Fibroblast of mammary gland (primary cell): ENCODE measurements around the gene CYP27C1.
"Not testable (repeated sequence)": the region's sequence is repeated elsewhere in the genome, so short reads cannot be mapped to it uniquely, and the experiment has no call there.

Source experiments
- DNase-seq: peaks from one replicate; pipeline ENCODE4 v3.0.0-alpha.2; 2010; ENCODE audit warnings: low read depth
- H3K4me3 ChIP-seq: 2 replicates; pipeline ENCODE4 v1.5.1; 2011; ENCODE audit warnings: low read depth, mild to moderate bottlenecking, low read length, moderate library complexity; ENCODE audit not compliant: control insufficient read depth
- CTCF ChIP-seq: conservative IDR thresholded peaks from 2 replicates; pipeline ENCODE4 v1.5.1; 2011; ENCODE audit warnings: low read depth, low read length, inconsistent platforms; ENCODE audit not compliant: control insufficient read depth, insufficient read depth

CYP27C1 gene

DNA sequence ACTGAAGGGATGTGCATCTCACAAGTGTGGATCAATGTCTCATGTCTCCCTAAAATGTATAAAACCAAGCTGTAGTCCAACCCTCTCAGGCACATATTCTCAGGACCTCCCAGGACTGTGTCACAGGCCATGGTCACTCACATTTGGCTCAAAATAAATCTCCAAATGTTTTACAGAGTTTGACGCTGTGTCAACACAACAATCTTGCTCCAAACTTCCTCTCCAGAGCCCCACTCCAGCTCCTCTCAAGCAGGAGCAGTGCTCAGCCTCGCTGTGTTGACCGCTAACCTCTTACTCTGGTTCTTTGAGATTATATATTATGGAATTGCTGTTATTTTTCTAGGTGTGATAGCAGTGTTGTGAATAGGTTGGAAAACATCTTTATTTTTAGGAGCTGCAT lies 56.2 kb downstream of the CYP27C1 start:
- no peak for TF ChIP-seq CTCF
- H3K4me3 ChIP-seq: no peak overlapping the region
- DNase-seq: no peak

DNA sequence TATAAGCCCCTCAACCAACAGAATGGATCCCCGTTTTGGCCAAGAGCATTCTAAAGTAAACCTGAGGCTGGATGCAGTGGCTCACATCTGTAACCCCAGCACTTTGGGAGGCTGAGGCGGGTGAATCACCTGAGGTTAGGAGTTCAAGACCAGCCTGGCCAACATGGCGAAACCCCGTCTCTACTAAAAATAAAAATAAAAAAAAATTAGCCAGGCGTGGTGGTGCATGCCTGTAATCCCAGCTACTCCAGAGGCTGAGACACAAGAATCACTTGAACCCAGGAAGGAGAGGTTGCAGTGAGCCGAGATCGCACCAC lies 57.1 kb downstream of the CYP27C1 start:
- H3K4me3 ChIP-seq, DNase-seq: not testable (repeated sequence)

- no peak for DNase-seq
- H3K4me3 ChIP-seq: no peak overlapping the region
- TF ChIP-seq CTCF: no peak
Observed at GRCh38 chr2:127162261-127163089, 57.6 kb downstream of the CYP27C1 start.

- no peak for TF ChIP-seq CTCF
- no peak for DNase-seq
- no peak overlapping the region for H3K4me3 ChIP-seq
Observed at GRCh38 chr2:127161176-127162136, 58.6 kb downstream of the CYP27C1 start.

DNA sequence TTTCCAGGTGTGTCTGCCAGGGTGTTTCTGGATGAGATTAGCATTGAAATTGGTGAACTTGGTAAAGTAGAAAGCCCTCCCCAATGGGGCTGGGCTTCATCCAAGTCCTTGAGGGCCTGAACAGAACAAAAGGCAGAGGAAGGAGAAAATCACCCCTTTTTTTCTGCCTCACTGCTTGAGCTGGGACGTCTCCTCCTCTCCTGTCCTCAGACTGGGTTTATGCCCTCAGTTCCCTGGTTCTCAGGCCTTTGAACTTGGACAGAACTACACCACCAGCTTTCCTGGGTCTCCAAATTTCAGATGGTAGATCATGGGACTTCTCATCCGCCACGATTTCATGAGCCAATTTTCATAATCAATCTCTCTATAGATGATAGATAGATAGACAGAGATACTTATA lies 59.4 kb downstream of the CYP27C1 start:
- no peak for TF ChIP-seq CTCF
- no peak for DNase-seq
- no peak overlapping the region for H3K4me3 ChIP-seq

DNA sequence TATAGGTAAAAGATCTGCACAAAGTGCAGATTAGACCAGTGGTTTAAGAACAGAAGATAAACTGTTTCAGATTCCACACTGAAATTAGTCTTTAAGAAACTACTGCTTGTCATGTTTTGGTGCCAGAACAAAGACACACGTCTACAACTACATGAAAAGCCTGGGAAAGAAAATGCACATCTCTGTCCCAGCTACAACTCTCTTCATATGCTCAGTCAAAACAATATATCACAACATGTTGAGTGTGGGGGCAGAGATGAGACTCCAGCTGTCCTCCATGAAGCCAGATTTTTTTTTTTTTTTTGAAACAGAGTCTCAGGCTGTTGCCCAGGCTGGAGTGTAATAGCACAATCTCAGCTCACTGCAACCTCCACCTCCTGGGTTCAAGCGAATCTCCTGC lies 60.6 kb downstream of the CYP27C1 start:
- DNase-seq: no peak
- no peak overlapping the region for H3K4me3 ChIP-seq
- TF ChIP-seq CTCF: no peak
